GM12878 (cell line): Measurements from ENCODE around the gene TGM6. TPM values are rescaled to one million over a fixed set of nuclear protein-coding genes. Genes with fewer than 3 reads are reported as not detected.
A peak's percentile ranks its signal among the peaks of the same experiment; 100 is the strongest.

Source experiments
- ATF3 ChIP-seq: IDR thresholded peaks from 2 replicates; pipeline ENCODE4 v1.6.1; 2011; ENCODE audit warnings: low read depth, mild to moderate bottlenecking, low read length, moderate library complexity, borderline replicate concordance; ENCODE audit errors: extremely low read depth
- BACH1 ChIP-seq: fragments of 450-650 bp; IDR thresholded peaks from 2 replicates; pipeline ENCODE4 v1.6.1; 2017; ENCODE audit warnings: mild to moderate bottlenecking, borderline replicate concordance
- CEBPB ChIP-seq, 2 experiments: fragments of 150-350 bp in 1 of 2; IDR thresholded peaks; 2 replicates each; pipeline ENCODE4 v1.6.1; 2012 to 2014; ENCODE audit warnings: low read depth in 2 of 2, low read length in 2 of 2, borderline replicate concordance in 1 of 2, inconsistent platforms in 1 of 2
- CHD1 ChIP-seq: IDR thresholded peaks from 2 replicates; pipeline ENCODE4 v1.6.1; 2012; ENCODE audit warnings: low read depth, low read length, improper control_type of control experiment
- EED ChIP-seq: sonication (generic); IDR thresholded peaks from 2 replicates; pipeline ENCODE4 v1.6.1; 2016; ENCODE audit warnings: antibody characterized with exemption, low read depth
- GATAD2B ChIP-seq: fragments of 450-650 bp; conservative IDR thresholded peaks from 2 replicates; pipeline ENCODE4 v1.6.1; 2017; ENCODE audit warnings: low read depth, mild to moderate bottlenecking, moderate library complexity
- IKZF2 ChIP-seq, 2 experiments: fragments of 450-650 bp; IDR thresholded peaks; 2 replicates each; pipeline ENCODE4 v1.6.1; 2017; ENCODE audit warnings: mild to moderate bottlenecking in 2 of 2, moderate library complexity in 2 of 2
- JUNB ChIP-seq: IDR thresholded peaks from 2 replicates; pipeline ENCODE4 v1.6.1; 2016; ENCODE audit warnings: antibody characterized with exemption, mild to moderate bottlenecking
- MLLT1 ChIP-seq: fragments of 450-650 bp; IDR thresholded peaks from 2 replicates; pipeline ENCODE4 v1.6.1; 2016; ENCODE audit warnings: mild to moderate bottlenecking
- MTA2 ChIP-seq: fragments of 450-650 bp; IDR thresholded peaks from 2 replicates; pipeline ENCODE4 v1.6.1; 2016; ENCODE audit warnings: low read depth, mild to moderate bottlenecking, moderate library complexity
- NR2F1 ChIP-seq: fragments of 450-650 bp; conservative IDR thresholded peaks from 2 replicates; pipeline ENCODE4 v1.6.1; 2017; ENCODE audit warnings: mild to moderate bottlenecking
- PAX8 ChIP-seq: fragments of 450-650 bp; IDR thresholded peaks from 2 replicates; pipeline ENCODE4 v1.6.1; 2017; ENCODE audit warnings: mild to moderate bottlenecking, moderate library complexity
- POLR2AphosphoS5 ChIP-seq: IDR thresholded peaks from 2 replicates; pipeline ENCODE4 v1.6.1; 2011; ENCODE audit warnings: mild to moderate bottlenecking, low read length, inconsistent platforms
- SIN3A ChIP-seq: IDR thresholded peaks from 2 replicates; pipeline ENCODE4 v1.6.1; 2012; ENCODE audit warnings: low read depth, low read length, improper control_type of control experiment
- SREBF2 ChIP-seq: IDR thresholded peaks from 2 replicates; pipeline ENCODE4 v1.6.1; 2012; ENCODE audit warnings: mild to moderate bottlenecking, low read length
- SUZ12 ChIP-seq: fragments of 200-600 bp; sonication (generic); IDR thresholded peaks from one replicate; pipeline ENCODE4 v1.6.1; 2018; ENCODE audit warnings: antibody characterized with exemption, mild to moderate bottlenecking; ENCODE audit not compliant: unreplicated experiment
- TARDBP ChIP-seq: IDR thresholded peaks from 2 replicates; pipeline ENCODE4 v1.6.1; 2016; ENCODE audit warnings: borderline replicate concordance
- YBX1 ChIP-seq: fragments of 450-650 bp; IDR thresholded peaks from 2 replicates; pipeline ENCODE4 v1.6.1; 2016; ENCODE audit warnings: antibody characterized with exemption
- ZNF622 ChIP-seq: fragments of 450-650 bp; IDR thresholded peaks from 2 replicates; pipeline ENCODE4 v1.6.1; 2017; ENCODE audit warnings: mild to moderate bottlenecking, inconsistent platforms
- ZZZ3 ChIP-seq: IDR thresholded peaks from 2 replicates; pipeline ENCODE4 v1.6.1; 2011; ENCODE audit warnings: low read depth; ENCODE audit not compliant: control insufficient read depth, insufficient read length
- polyA plus RNA-seq, 11 experiments: library from polyadenylated mRNA; depleted of rRNA in 4 of 11; unstranded in 6 of 11; stranded (reverse) in 5 of 11; fragments of >200 nt; fragmentation: Nextera tagmentation in 4 of 11; fragmentation: Illumina TruSeq in 1 of 11; extraction: Ambion mirVana in 4 of 11; extraction: Trizol in 1 of 11; gene quantifications; 1 replicate in 1 of 11; 2 replicates in 10 of 11; pipeline versions ENCODE4 v1.2.1 to v1.2.3, GENCODE V29; 2011 to 2016; ENCODE audit warnings: inconsistent platforms in 2 of 11, missing spikeins in 2 of 11, low read depth in 1 of 11
- total RNA-seq, 4 experiments: library from RNA; depleted of rRNA in 3 of 4; stranded (reverse); fragments of >200 nt in 3 of 4; fragmentation: Illumina TruSeq in 1 of 4; extraction: Trizol in 1 of 4; gene quantifications; 2 replicates each; pipeline versions ENCODE4 v1.2.1 to v1.2.3, GENCODE V29; 2013 to 2021
- TF ChIP-seq, protein P1 (sequence below): IDR thresholded peaks from 2 replicates; pipeline ENCODE4 v1.6.1; 2012; ENCODE audit warnings: low read depth, low read length, improper control_type of control experiment
- TF ChIP-seq, protein P2 (sequence below): fragments of 450-650 bp; IDR thresholded peaks from 2 replicates; pipeline ENCODE4 v1.6.1; 2017; ENCODE audit warnings: antibody characterized with exemption, mild to moderate bottlenecking, moderate library complexity
- TF ChIP-seq, protein P3 (sequence below): fragments of 450-650 bp; IDR thresholded peaks from 2 replicates; pipeline ENCODE4 v1.6.1; 2016; ENCODE audit warnings: mild to moderate bottlenecking, moderate library complexity, borderline replicate concordance

TGM6 gene
- total and polyA plus RNA-seq, 10 of the 15 experiments (the other 5 are each of a cell fraction or from before 2014, with no cell fraction given): not detected

DNA sequence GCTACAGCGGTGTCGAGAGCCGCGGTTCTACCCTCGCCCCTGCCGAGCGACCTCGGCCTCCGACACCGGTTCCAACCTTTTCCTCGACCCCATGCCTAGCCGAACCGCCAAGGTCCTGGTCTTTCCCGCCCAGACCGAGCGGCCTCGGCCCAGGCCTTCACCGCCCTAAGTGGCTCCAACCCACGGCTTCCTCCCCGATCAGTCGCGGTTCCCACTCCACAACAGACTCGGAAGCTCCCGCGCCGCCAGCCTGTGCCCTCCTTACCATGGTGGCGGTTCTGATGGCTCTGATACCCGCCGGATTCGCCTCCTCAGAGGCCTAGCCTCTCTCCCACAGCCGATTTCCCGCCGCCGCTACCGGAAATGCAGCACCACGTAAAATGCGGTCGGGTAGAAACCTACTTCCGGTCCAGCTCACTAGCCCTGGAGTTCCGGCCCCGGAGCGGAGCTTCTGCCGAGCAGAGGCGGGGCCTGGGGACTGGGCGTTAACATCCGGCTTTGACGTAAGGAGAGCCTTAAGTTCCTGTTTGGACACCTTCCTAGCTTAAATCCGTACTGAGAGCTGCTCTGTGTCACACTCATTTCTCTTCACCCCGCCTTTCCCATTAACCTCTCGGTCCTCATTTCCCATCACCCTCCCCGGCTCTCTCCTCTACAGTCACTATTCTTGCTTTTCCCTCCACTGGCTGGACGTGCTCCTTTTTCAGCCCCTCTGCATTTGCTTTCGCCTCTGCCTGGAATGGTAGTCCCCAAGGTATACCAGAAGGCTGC lies 89.9 kb downstream of the TGM6 start, which contains the start of gene SNRPB (continued):
- TF ChIP-seq POLR2AphosphoS5 (peak; percentile 97), YBX1 (no peak), ZNF622 (no peak), JUNB (no peak), ZZZ3 (peak; percentile 87), SUZ12 (no peak), PAX8 (no peak), EED (peak; percentile 58), IKZF2 (IDR thresholded peaks at IDR 0.05) (peak; percentile 54 to 55; a peak in 3 of 4 replicates), MLLT1 (peak; percentile 93), SREBF2 (peak; percentile 75), CEBPB (IDR thresholded peaks at IDR 0.05; ENCODE audit: borderline replicate concordance in 1 of 2, low read depth in 2 of 2, low read length in 2 of 2) (no peak), MTA2 (peak; percentile 58; the same call in 1 of the 2 replicates), TARDBP (no peak), ATF3 (no peak), NR2F1 (peak; percentile 62; the same call in 1 of the 2 replicates), SIN3A (no peak), CHD1 (no peak), BACH1 (peak; percentile 26; the same call in 1 of the 2 replicates), GATAD2B (peak; percentile 92)
- TF ChIP-seq, protein P1, sequence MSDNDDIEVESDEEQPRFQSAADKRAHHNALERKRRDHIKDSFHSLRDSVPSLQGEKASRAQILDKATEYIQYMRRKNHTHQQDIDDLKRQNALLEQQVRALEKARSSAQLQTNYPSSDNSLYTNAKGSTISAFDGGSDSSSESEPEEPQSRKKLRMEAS: no peak
- TF ChIP-seq, protein P2, sequence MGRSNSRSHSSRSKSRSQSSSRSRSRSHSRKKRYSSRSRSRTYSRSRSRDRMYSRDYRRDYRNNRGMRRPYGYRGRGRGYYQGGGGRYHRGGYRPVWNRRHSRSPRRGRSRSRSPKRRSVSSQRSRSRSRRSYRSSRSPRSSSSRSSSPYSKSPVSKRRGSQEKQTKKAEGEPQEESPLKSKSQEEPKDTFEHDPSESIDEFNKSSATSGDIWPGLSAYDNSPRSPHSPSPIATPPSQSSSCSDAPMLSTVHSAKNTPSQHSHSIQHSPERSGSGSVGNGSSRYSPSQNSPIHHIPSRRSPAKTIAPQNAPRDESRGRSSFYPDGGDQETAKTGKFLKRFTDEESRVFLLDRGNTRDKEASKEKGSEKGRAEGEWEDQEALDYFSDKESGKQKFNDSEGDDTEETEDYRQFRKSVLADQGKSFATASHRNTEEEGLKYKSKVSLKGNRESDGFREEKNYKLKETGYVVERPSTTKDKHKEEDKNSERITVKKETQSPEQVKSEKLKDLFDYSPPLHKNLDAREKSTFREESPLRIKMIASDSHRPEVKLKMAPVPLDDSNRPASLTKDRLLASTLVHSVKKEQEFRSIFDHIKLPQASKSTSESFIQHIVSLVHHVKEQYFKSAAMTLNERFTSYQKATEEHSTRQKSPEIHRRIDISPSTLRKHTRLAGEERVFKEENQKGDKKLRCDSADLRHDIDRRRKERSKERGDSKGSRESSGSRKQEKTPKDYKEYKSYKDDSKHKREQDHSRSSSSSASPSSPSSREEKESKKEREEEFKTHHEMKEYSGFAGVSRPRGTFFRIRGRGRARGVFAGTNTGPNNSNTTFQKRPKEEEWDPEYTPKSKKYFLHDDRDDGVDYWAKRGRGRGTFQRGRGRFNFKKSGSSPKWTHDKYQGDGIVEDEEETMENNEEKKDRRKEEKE: no peak
- TF ChIP-seq, protein P3, sequence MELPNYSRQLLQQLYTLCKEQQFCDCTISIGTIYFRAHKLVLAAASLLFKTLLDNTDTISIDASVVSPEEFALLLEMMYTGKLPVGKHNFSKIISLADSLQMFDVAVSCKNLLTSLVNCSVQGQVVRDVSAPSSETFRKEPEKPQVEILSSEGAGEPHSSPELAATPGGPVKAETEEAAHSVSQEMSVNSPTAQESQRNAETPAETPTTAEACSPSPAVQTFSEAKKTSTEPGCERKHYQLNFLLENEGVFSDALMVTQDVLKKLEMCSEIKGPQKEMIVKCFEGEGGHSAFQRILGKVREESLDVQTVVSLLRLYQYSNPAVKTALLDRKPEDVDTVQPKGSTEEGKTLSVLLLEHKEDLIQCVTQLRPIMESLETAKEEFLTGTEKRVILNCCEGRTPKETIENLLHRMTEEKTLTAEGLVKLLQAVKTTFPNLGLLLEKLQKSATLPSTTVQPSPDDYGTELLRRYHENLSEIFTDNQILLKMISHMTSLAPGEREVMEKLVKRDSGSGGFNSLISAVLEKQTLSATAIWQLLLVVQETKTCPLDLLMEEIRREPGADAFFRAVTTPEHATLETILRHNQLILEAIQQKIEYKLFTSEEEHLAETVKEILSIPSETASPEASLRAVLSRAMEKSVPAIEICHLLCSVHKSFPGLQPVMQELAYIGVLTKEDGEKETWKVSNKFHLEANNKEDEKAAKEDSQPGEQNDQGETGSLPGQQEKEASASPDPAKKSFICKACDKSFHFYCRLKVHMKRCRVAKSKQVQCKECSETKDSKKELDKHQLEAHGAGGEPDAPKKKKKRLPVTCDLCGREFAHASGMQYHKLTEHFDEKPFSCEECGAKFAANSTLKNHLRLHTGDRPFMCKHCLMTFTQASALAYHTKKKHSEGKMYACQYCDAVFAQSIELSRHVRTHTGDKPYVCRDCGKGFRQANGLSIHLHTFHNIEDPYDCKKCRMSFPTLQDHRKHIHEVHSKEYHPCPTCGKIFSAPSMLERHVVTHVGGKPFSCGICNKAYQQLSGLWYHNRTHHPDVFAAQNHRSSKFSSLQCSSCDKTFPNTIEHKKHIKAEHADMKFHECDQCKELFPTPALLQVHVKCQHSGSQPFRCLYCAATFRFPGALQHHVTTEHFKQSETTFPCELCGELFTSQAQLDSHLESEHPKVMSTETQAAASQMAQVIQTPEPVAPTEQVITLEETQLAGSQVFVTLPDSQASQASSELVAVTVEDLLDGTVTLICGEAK: peak; percentile 100
